Liver (tissue), 3 donors: Measurements from ENCODE around the gene NUAK1.

Experiments used
- FOXA1 ChIP-seq: IDR thresholded peaks from 2 replicates; pipeline ENCODE4 v1.6.1; 2016; ENCODE audit warnings: antibody characterized with exemption
- SP1 ChIP-seq: IDR thresholded peaks from 2 replicates; pipeline ENCODE4 v1.6.1; 2018; ENCODE audit warnings: antibody characterized with exemption, mild to moderate bottlenecking
- TF ChIP-seq, protein P1 (sequence below): fragments of 150-350 bp; IDR thresholded peaks from 2 replicates; pipeline ENCODE4 v1.5.1; 2017; ENCODE audit warnings: improper control_type of control experiment, low read depth, low read length; ENCODE audit not compliant: missing input control
- donor health status: healthy.
- donor health status: healthy.

DNA sequence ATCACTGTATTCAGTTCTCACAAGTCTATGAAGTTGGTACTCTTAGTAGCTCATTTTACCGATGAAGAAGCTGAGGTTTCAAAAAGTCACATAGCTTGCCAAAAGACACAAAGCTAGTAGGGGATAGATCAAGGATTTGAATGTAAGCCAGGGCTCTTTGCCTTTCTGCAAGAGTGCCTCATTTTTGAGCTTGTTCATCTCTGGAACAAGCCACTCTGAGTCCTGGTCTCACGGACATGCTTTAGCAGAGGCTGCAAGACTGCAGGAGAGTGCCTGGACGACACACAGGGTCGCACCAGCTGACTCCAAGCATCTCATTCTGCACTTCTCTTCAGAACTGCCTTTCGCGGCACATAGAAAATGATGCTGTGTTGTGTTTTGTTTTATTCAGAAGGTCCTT, 3.7 kb downstream of the NUAK1 start:
- TF ChIP-seq, protein P1, sequence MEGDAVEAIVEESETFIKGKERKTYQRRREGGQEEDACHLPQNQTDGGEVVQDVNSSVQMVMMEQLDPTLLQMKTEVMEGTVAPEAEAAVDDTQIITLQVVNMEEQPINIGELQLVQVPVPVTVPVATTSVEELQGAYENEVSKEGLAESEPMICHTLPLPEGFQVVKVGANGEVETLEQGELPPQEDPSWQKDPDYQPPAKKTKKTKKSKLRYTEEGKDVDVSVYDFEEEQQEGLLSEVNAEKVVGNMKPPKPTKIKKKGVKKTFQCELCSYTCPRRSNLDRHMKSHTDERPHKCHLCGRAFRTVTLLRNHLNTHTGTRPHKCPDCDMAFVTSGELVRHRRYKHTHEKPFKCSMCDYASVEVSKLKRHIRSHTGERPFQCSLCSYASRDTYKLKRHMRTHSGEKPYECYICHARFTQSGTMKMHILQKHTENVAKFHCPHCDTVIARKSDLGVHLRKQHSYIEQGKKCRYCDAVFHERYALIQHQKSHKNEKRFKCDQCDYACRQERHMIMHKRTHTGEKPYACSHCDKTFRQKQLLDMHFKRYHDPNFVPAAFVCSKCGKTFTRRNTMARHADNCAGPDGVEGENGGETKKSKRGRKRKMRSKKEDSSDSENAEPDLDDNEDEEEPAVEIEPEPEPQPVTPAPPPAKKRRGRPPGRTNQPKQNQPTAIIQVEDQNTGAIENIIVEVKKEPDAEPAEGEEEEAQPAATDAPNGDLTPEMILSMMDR: no peak
- TF ChIP-seq FOXA1: no peak
- TF ChIP-seq SP1: no peak
